ENCODE results near the gene LRP1B. TPM values are rescaled to one million over a fixed set of nuclear protein-coding genes. Genes with fewer than 3 reads are reported as not detected.
"Not testable (repeated sequence)": the region's sequence is repeated elsewhere in the genome, so short reads cannot be mapped to it uniquely, and the experiment has no call there.

LRP1B gene
- total RNA-seq, 1 donor from 2014 or later, result 0.54 TPM

GRCh38 chr2:140658760-140659692, 1471.8 kb downstream of the LRP1B start:
- DNase-seq (ENCODE audit: low read depth, low spot score), result no peak
- Mint-ChIP-seq H3K4me3 (no peak overlapping the region), H3K4me1 (no peaks in the 10 kb centered on the region), H3K27ac (ENCODE audit: unreplicated experiment) (no peak overlapping the region), H3K9me3 (no peaks in the 10 kb centered on the region), H3K36me3 (ENCODE audit: low read depth) (no peaks in the 10 kb centered on the region), H3K27me3 (ENCODE audit: low read depth) (no peaks in the 10 kb centered on the region)
- no peak for TF ChIP-seq CTCF (conservative IDR thresholded peaks at IDR 0.05)

GRCh38 chr2:140657657-140658056, 1473.2 kb downstream of the LRP1B start:
- no peak for DNase-seq (ENCODE audit: low read depth, low spot score)
- Mint-ChIP-seq H3K27me3 (ENCODE audit: low read depth) (no peaks in the 10 kb centered on the region), H3K4me3 (no peak overlapping the region), H3K9me3 (no peaks in the 10 kb centered on the region), H3K4me1 (no peaks in the 10 kb centered on the region), H3K36me3 (ENCODE audit: low read depth) (no peaks in the 10 kb centered on the region), H3K27ac (ENCODE audit: unreplicated experiment) (no peak overlapping the region)
- TF ChIP-seq CTCF (conservative IDR thresholded peaks at IDR 0.05), result no peak

GRCh38 chr2:140654565-140654964, 1476.3 kb downstream of the LRP1B start:
- Mint-ChIP-seq H3K27ac (ENCODE audit: unreplicated experiment) (no peak overlapping the region), H3K4me3 (no peak overlapping the region), H3K9me3 (no peaks in the 10 kb centered on the region), H3K36me3 (ENCODE audit: low read depth) (no peaks in the 10 kb centered on the region), H3K27me3 (ENCODE audit: low read depth) (no peaks in the 10 kb centered on the region), H3K4me1 (no peaks in the 10 kb centered on the region)
- no peak for DNase-seq (ENCODE audit: low read depth, low spot score)
- TF ChIP-seq CTCF (conservative IDR thresholded peaks at IDR 0.05), result no peak

- Mint-ChIP-seq H3K36me3 (ENCODE audit: low read depth) (no peaks in the 10 kb centered on the region), H3K27me3 (ENCODE audit: low read depth) (no peaks in the 10 kb centered on the region), H3K4me1 (no peaks in the 10 kb centered on the region), H3K9me3 (no peaks in the 10 kb centered on the region), H3K4me3 (no peak overlapping the region), H3K27ac (ENCODE audit: unreplicated experiment) (no peak overlapping the region)
- no peak for TF ChIP-seq CTCF (conservative IDR thresholded peaks at IDR 0.05)
- DNase-seq (ENCODE audit: low read depth, low spot score), result no peak
These were observed 1480.0 kb downstream of the LRP1B start for GRCh38 chr2:140650825-140651224.

GRCh38 chr2:140650134-140650533, 1480.7 kb downstream of the LRP1B start:
- H3K36me3 Mint-ChIP-seq (ENCODE audit: low read depth); H3K9me3 Mint-ChIP-seq; H3K27ac Mint-ChIP-seq (ENCODE audit: unreplicated experiment); DNase-seq (ENCODE audit: low read depth, low spot score); H3K4me1 Mint-ChIP-seq; H3K27me3 Mint-ChIP-seq (ENCODE audit: low read depth); H3K4me3 Mint-ChIP-seq: not testable (repeated sequence)

- Mint-ChIP-seq H3K4me1 (no peaks in the 10 kb centered on the region), H3K27ac (ENCODE audit: unreplicated experiment) (no peak overlapping the region), H3K9me3 (no peaks in the 10 kb centered on the region), H3K27me3 (ENCODE audit: low read depth) (no peaks in the 10 kb centered on the region), H3K36me3 (ENCODE audit: low read depth) (no peaks in the 10 kb centered on the region), H3K4me3 (no peak overlapping the region)
- no peak for TF ChIP-seq CTCF (conservative IDR thresholded peaks at IDR 0.05)
- DNase-seq (ENCODE audit: low read depth, low spot score), result no peak
These were observed 1482.4 kb downstream of the LRP1B start for GRCh38 chr2:140648393-140648792.

All from neural crest cell (in vitro differentiated cells).